Measurements from ENCODE around the gene AMPH. TPM values are rescaled to one million over a fixed set of nuclear protein-coding genes. Genes with fewer than 3 reads are reported as not detected.

AMPH gene
- total and polyA plus RNA-seq, 2 of the 4 experiments (the other 2 are of a cell fraction): 3.9 to 4.8 TPM

- H3K27ac ChIP-seq (ENCODE audit: insufficient read depth, low read length): no peak overlapping the region
- no peak overlapping the region for H3K56ac ChIP-seq (ENCODE audit: extremely low read depth, insufficient read depth, low read length)
- DNase-seq (peak; percentile 1), ATAC-seq (ENCODE audit: low read depth) (no peak)
- no peak overlapping the region for H3K9ac ChIP-seq (ENCODE audit: low read depth, low read length)
- H3K4ac ChIP-seq (ENCODE audit: low read depth, low read length): no peak overlapping the region
- H4K5ac ChIP-seq (ENCODE audit: low read depth, low read length): no peak overlapping the region
- H3K4me3 ChIP-seq (ENCODE audit: insufficient read depth, low read depth, low read length): no peak overlapping the region
- H3K36me3 ChIP-seq (ENCODE audit: control insufficient read depth, insufficient read depth, low read length): no peaks in the 10 kb centered on the region
- TF ChIP-seq BHLHE40 (IDR thresholded peaks at IDR 0.05; ENCODE audit: low read depth, low read length): no peak
- TF ChIP-seq CHD1 (IDR thresholded peaks at IDR 0.05; ENCODE audit: low read depth, low read length): no peak
- TF ChIP-seq MAZ (IDR thresholded peaks at IDR 0.05; ENCODE audit: borderline replicate concordance, low read depth, low read length): no peak
- TF ChIP-seq RAD21 (IDR thresholded peaks at IDR 0.05; ENCODE audit: low read length): no peak
- no peak for TF ChIP-seq USF2 (IDR thresholded peaks at IDR 0.05; ENCODE audit: low read depth, low read length)
- no peak for TF ChIP-seq POLR2A (IDR thresholded peaks at IDR 0.05; ENCODE audit: low read depth, low read length)
- no peak for TF ChIP-seq SMC3 (IDR thresholded peaks at IDR 0.05; ENCODE audit: low read depth, low read length)
- TF ChIP-seq MXI1 (IDR thresholded peaks at IDR 0.05; ENCODE audit: borderline replicate concordance, low read depth, low read length): no peak
- no peak for TF ChIP-seq NFE2L2 (IDR thresholded peaks at IDR 0.05; ENCODE audit: low read depth, low read length)
- H2BK15ac ChIP-seq (ENCODE audit: low read depth, low read length): no peak overlapping the region
- no peak overlapping the region for H3K18ac ChIP-seq (ENCODE audit: low read depth, low read length)
- H4K8ac ChIP-seq (ENCODE audit: low read depth in 2 of 2, low read length in 2 of 2): no peak overlapping the region
- H2AK5ac ChIP-seq (ENCODE audit: low read depth, low read length): no peak overlapping the region
- H3K9me3 ChIP-seq (ENCODE audit: control insufficient read depth, insufficient read depth, low read length): no peaks in the 10 kb centered on the region
- ChIA-PET CTCF (interaction anchor here (1.3 kb wide), 1 partner anchor 26 kb away, joined by 3 read pairs; no protein-coding TSS in a partner anchor), POLR2A (ENCODE audit: unreplicated experiment) (no interaction called here)
- dilution Hi-C loops (cut with HindIII; ENCODE audit: low sequenced_read_pairs, unreplicated experiment) (no loop called here), intact Hi-C loops (cut with micrococcal nuclease) (no loop called here), in situ Hi-C loops (cut with MboI; ENCODE audit: low sequenced_read_pairs) (no loop called here)
- no peaks in the 10 kb centered on the region for H4K20me1 ChIP-seq (ENCODE audit: insufficient read depth, low read length)
- H3K14ac ChIP-seq (replicated peaks; ENCODE audit: low read depth, low read length): no peak overlapping the region
- H2BK5ac ChIP-seq (ENCODE audit: low read depth, low read length, poor library complexity, severe bottlenecking): no peak overlapping the region
- H2AFZ ChIP-seq (replicated peaks; ENCODE audit: low read length, poor library complexity): no peak overlapping the region
- H2BK120ac ChIP-seq (ENCODE audit: low read depth, low read length): no peak overlapping the region
- H3K79me1 ChIP-seq (ENCODE audit: low read depth in 1 of 2, low read length in 2 of 2): no peaks in the 10 kb centered on the region
- H3K4me1 ChIP-seq (ENCODE audit: control insufficient read depth, insufficient read depth, low read length): no peaks in the 10 kb centered on the region
- BruUV-seq (replicated peaks): no TSS peak
- H3K23ac ChIP-seq (ENCODE audit: low read depth, low read length): no peak overlapping the region
- H3K27me3 ChIP-seq (ENCODE audit: control insufficient read depth, insufficient read depth, low read length): no peaks in the 10 kb centered on the region
- no peak overlapping the region for H4K91ac ChIP-seq (ENCODE audit: insufficient read depth, low read depth, low read length)
- no peak overlapping the region for H2AK9ac ChIP-seq (replicated peaks; ENCODE audit: low read depth, low read length, poor library complexity)
- H3K4me2 ChIP-seq (ENCODE audit: low read depth, low read length): no peak overlapping the region
- WGBS, 2 experiments (ENCODE audit: extremely low coverage in 2 of 2, insufficient read length in 1 of 2): no CpG with 5 or more reads among the region's 3 CpGs
- no peak overlapping the region for H2BK20ac ChIP-seq (ENCODE audit: low read depth, low read length)
- no peaks in the 10 kb centered on the region for H3K9me1 ChIP-seq (ENCODE audit: insufficient read depth, low read length)
Measured at GRCh38 chr7:38478404-38478803, 152.8 kb downstream of the AMPH start.
